Measurements from ENCODE around the gene MKS1.

MKS1 gene

GRCh38 chr17:58247511-58248363, 28.7 kb upstream of the MKS1 start:
- TF ChIP-seq NFIC (IDR thresholded peaks at IDR 0.05) (no peak), TAF1 (IDR thresholded peaks at IDR 0.05; ENCODE audit: low read depth) (no peak), RAD21 (IDR thresholded peaks at IDR 0.05; ENCODE audit: low read depth) (no peak), EGR1 (IDR thresholded peaks at IDR 0.05) (no peak), CREB1 (IDR thresholded peaks at IDR 0.05; ENCODE audit: low read depth) (no peak), ZBTB7A (IDR thresholded peaks at IDR 0.05; ENCODE audit: low read depth) (no peak), TCF12 (IDR thresholded peaks at IDR 0.05; ENCODE audit: low read depth) (no peak), FOXM1 (IDR thresholded peaks at IDR 0.05; ENCODE audit: borderline replicate concordance, low read depth) (no peak), EP300 (IDR thresholded peaks at IDR 0.05; ENCODE audit: borderline replicate concordance) (no peak), REST (IDR thresholded peaks at IDR 0.05; ENCODE audit: low read depth) (no peak), YY1 (IDR thresholded peaks at IDR 0.05; ENCODE audit: low read depth) (no peak)
- TF ChIP-seq, protein P1, sequence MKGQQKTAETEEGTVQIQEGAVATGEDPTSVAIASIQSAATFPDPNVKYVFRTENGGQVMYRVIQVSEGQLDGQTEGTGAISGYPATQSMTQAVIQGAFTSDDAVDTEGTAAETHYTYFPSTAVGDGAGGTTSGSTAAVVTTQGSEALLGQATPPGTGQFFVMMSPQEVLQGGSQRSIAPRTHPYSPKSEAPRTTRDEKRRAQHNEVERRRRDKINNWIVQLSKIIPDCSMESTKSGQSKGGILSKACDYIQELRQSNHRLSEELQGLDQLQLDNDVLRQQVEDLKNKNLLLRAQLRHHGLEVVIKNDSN (IDR thresholded peaks at IDR 0.05), result no peak
- TF ChIP-seq, protein P2, sequence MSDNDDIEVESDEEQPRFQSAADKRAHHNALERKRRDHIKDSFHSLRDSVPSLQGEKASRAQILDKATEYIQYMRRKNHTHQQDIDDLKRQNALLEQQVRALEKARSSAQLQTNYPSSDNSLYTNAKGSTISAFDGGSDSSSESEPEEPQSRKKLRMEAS (IDR thresholded peaks at IDR 0.05), result no peak

- TF ChIP-seq TEAD4 (IDR thresholded peaks at IDR 0.05) (no peak), NFIC (IDR thresholded peaks at IDR 0.05) (no peak), TAF1 (IDR thresholded peaks at IDR 0.05; ENCODE audit: low read depth) (no peak), RAD21 (IDR thresholded peaks at IDR 0.05; ENCODE audit: low read depth) (no peak), EP300 (IDR thresholded peaks at IDR 0.05; ENCODE audit: borderline replicate concordance) (no peak)
These were observed 27.7 kb upstream of the MKS1 start for GRCh38 chr17:58246781-58247180.

DNA sequence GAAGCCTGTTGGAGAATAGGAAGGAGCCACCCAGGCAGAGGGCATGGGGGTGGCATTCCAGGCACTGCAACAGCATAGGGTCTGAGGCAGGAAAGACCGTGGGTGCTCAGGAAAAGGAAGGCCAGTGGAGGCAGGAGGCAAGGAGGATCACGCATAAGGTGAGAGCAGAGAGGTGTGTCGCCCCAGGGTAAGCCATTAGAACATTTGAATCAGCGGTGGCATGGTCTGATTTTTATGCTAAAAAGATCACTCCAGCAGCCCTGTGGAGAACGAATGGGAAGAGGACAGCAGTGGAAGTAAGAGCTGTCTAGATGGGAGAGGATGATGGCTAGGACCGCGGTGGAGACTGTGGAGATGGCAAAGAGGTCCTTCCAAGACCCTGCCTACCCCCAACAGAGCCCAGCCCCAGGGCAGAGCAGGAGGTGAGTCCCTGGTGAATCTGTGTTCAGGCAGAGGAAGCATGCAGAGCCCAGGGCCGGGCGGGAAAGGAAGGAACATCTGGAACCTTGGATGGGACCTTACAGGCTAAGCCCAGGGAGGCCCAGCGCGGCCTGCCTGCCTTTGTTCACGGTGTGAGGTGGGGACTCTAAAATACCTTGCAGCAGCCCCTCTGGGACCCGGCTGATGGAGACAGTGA, 27.2 kb upstream of the MKS1 start:
- no peak for TF ChIP-seq RAD21 (IDR thresholded peaks at IDR 0.05; ENCODE audit: low read depth)
- TF ChIP-seq, protein P2 (IDR thresholded peaks at IDR 0.05), result no peak
- TF ChIP-seq CREB1 (IDR thresholded peaks at IDR 0.05; ENCODE audit: low read depth), result no peak

DNA sequence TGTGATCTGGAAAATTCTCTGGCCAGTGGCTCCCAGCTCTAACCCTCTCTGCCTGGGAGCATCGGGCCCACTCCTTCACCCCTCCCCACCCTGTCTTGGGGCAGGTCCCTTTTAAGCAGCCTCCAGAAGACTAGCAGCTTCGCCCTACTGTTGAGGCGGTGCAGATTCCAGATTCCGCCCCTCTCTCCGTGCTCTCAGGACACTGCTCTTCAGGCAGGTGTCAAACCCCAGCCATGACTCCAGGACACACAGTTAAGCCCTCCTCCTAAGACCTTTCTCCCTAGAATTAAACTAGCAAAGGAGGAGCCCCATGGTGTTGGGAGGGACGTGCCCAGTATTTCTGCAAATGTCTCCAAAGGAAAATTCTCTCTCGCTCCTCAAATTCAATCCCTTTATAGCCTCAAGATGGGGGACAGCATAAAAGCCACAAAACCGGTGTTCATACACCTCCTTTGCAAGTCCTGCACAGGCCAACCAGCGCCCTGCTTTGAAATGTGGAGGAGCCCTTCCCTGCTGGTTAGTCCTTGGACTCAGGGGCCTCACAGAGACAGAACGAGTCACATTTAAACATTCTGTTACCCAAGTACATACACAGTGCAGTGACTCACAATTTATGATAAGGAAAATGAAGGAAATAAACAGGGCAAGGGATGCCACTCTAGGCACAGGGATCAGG, 26.5 kb upstream of the MKS1 start:
- no peak for TF ChIP-seq TAF1 (IDR thresholded peaks at IDR 0.05; ENCODE audit: low read depth)
- TF ChIP-seq TCF12 (IDR thresholded peaks at IDR 0.05; ENCODE audit: low read depth), result no peak
- TF ChIP-seq, protein P2 (IDR thresholded peaks at IDR 0.05), result no peak
- TF ChIP-seq CEBPB (IDR thresholded peaks at IDR 0.05), result no peak
- TF ChIP-seq CREB1 (IDR thresholded peaks at IDR 0.05; ENCODE audit: low read depth), result no peak
- TF ChIP-seq YY1 (IDR thresholded peaks at IDR 0.05; ENCODE audit: low read depth), result no peak
- TF ChIP-seq RAD21 (IDR thresholded peaks at IDR 0.05; ENCODE audit: low read depth), result no peak
- TF ChIP-seq EGR1 (IDR thresholded peaks at IDR 0.05), result no peak
- TF ChIP-seq NFIC (IDR thresholded peaks at IDR 0.05), result no peak
- no peak for TF ChIP-seq TEAD4 (IDR thresholded peaks at IDR 0.05)
- no peak for TF ChIP-seq ZBTB7A (IDR thresholded peaks at IDR 0.05; ENCODE audit: low read depth)
- TF ChIP-seq EP300 (IDR thresholded peaks at IDR 0.05; ENCODE audit: borderline replicate concordance), result no peak
- no peak for TF ChIP-seq FOXM1 (IDR thresholded peaks at IDR 0.05; ENCODE audit: borderline replicate concordance, low read depth)
- TF ChIP-seq, protein P1 (IDR thresholded peaks at IDR 0.05), result no peak

GRCh38 chr17:58244963-58245362, 25.9 kb upstream of the MKS1 start:
- TF ChIP-seq RAD21 (IDR thresholded peaks at IDR 0.05; ENCODE audit: low read depth) (no peak), YY1 (IDR thresholded peaks at IDR 0.05; ENCODE audit: low read depth) (no peak), EP300 (IDR thresholded peaks at IDR 0.05; ENCODE audit: borderline replicate concordance) (no peak), EGR1 (IDR thresholded peaks at IDR 0.05) (no peak), CREB1 (IDR thresholded peaks at IDR 0.05; ENCODE audit: low read depth) (no peak), CEBPB (IDR thresholded peaks at IDR 0.05) (no peak), TAF1 (IDR thresholded peaks at IDR 0.05; ENCODE audit: low read depth) (no peak), FOXM1 (IDR thresholded peaks at IDR 0.05; ENCODE audit: borderline replicate concordance, low read depth) (no peak), REST (IDR thresholded peaks at IDR 0.05; ENCODE audit: low read depth) (no peak), TEAD4 (IDR thresholded peaks at IDR 0.05) (no peak), TCF12 (IDR thresholded peaks at IDR 0.05; ENCODE audit: low read depth) (no peak)
- TF ChIP-seq, protein P1 (IDR thresholded peaks at IDR 0.05), result no peak
- TF ChIP-seq, protein P2 (IDR thresholded peaks at IDR 0.05), result no peak

All from Ishikawa (cell line).